Glutamatergic neuron (in vitro differentiated cells): ENCODE data around the gene NUB1. TPM values are rescaled to one million over a fixed set of nuclear protein-coding genes. Genes with fewer than 3 reads are reported as not detected.

Experiments used
- DNase-seq: peaks from one replicate; pipeline ENCODE4 v3.0.0; 2022
- H3K27ac Mint-ChIP-seq: one replicate; pipeline ENCODE4 v1.8.0; 2020; ENCODE audit warnings: mild to moderate bottlenecking, mixed read lengths, inconsistent platforms; ENCODE audit not compliant: unreplicated experiment
- H3K27me3 Mint-ChIP-seq: one replicate; pipeline ENCODE4 v1.8.0; 2020; ENCODE audit warnings: mild to moderate bottlenecking, moderate library complexity, mixed read lengths, inconsistent platforms; ENCODE audit not compliant: unreplicated experiment
- H3K36me3 Mint-ChIP-seq: one replicate; pipeline ENCODE4 v1.8.0; 2020; ENCODE audit warnings: mild to moderate bottlenecking, mixed read lengths, inconsistent platforms; ENCODE audit not compliant: unreplicated experiment
- H3K4me1 Mint-ChIP-seq: one replicate; pipeline ENCODE4 v1.8.0; 2020; ENCODE audit warnings: mild to moderate bottlenecking, low read depth, mixed read lengths, inconsistent platforms; ENCODE audit not compliant: unreplicated experiment
- H3K4me3 Mint-ChIP-seq: one replicate; pipeline ENCODE4 v1.8.0; 2020; ENCODE audit warnings: mild to moderate bottlenecking, mixed read lengths, inconsistent platforms; ENCODE audit not compliant: unreplicated experiment
- H3K9me3 Mint-ChIP-seq: one replicate; pipeline ENCODE4 v1.8.0; 2020; ENCODE audit warnings: mild to moderate bottlenecking, moderate library complexity, mixed read lengths, inconsistent platforms; ENCODE audit not compliant: unreplicated experiment
- CTCF ChIP-seq: fragments of 200-600 bp; sonication (generic); IDR thresholded peaks from one replicate; pipeline ENCODE4 v1.5.0; 2021; ENCODE audit not compliant: partially characterized antibody, unreplicated experiment
- total RNA-seq: library from RNA; stranded (reverse); fragmentation: NEBNext Ultra II Directional; extraction: Animal tissue kit (Norgen Biotek cat#: 25700); gene quantifications from one replicate; pipeline ENCODE4 v1.2.1, GENCODE V29; 2021; ENCODE audit not compliant: unreplicated experiment

Gene NUB1
- total RNA-seq, 1 donor from 2014 or later: 41.6 TPM

- H3K4me1 Mint-ChIP-seq: peaks cover 18% of the 10 kb centered on the region
- peaks cover 17% of the 10 kb centered on the region for H3K9me3 Mint-ChIP-seq
- H3K27ac Mint-ChIP-seq: no peak overlapping the region
- no peak for DNase-seq
- H3K36me3 Mint-ChIP-seq: no peaks in the 10 kb centered on the region
- peaks cover 9% of the 10 kb centered on the region for H3K27me3 Mint-ChIP-seq
- no peak for TF ChIP-seq CTCF
- H3K4me3 Mint-ChIP-seq: no peak overlapping the region
These were observed 35.2 kb upstream of the NUB1 start for GRCh38 chr7:151306374-151306773.

- TF ChIP-seq CTCF: no peak
- Mint-ChIP-seq H3K9me3 (peaks cover 17% of the 10 kb centered on the region), H3K4me1 (peaks cover 18% of the 10 kb centered on the region), H3K27ac (peak overlapping the region; percentile 22), H3K4me3 (no peak overlapping the region), H3K36me3 (no peaks in the 10 kb centered on the region), H3K27me3 (peaks cover 9% of the 10 kb centered on the region)
- DNase-seq: no peak
These were observed 34.8 kb upstream of the NUB1 start for GRCh38 chr7:151306860-151307259.

GRCh38 chr7:151307536-151307935, 34.1 kb upstream of the NUB1 start:
- Mint-ChIP-seq H3K4me3 (no peak overlapping the region), H3K4me1 (peaks cover 18% of the 10 kb centered on the region), H3K9me3 (peaks cover 17% of the 10 kb centered on the region), H3K27me3 (peaks cover 9% of the 10 kb centered on the region), H3K27ac (no peak overlapping the region), H3K36me3 (no peaks in the 10 kb centered on the region)
- TF ChIP-seq CTCF: no peak
- DNase-seq: no peak

- Mint-ChIP-seq H3K27ac (peak overlapping the region; percentile 90), H3K27me3 (peaks cover 7% of the 10 kb centered on the region), H3K9me3 (peaks cover 17% of the 10 kb centered on the region), H3K36me3 (no peaks in the 10 kb centered on the region), H3K4me3 (no peak overlapping the region), H3K4me1 (peaks cover 18% of the 10 kb centered on the region)
- TF ChIP-seq CTCF: no peak
- peak; percentile 25 for DNase-seq
These were observed 33.4 kb upstream of the NUB1 start for GRCh38 chr7:151308256-151308655.

GRCh38 chr7:151308791-151309190, 32.8 kb upstream of the NUB1 start:
- Mint-ChIP-seq H3K4me1 (peaks cover 18% of the 10 kb centered on the region), H3K27ac (peak overlapping the region; percentile 90), H3K4me3 (peak overlapping the region; percentile 24), H3K9me3 (peaks cover 17% of the 10 kb centered on the region), H3K27me3 (peaks cover 7% of the 10 kb centered on the region), H3K36me3 (no peaks in the 10 kb centered on the region)
- TF ChIP-seq CTCF: no peak
- peak; percentile 74 for DNase-seq
